ENCODE measurements around the gene DTWD2. TPM values are rescaled to one million over a fixed set of nuclear protein-coding genes. Genes with fewer than 3 reads are reported as not detected.
A peak's percentile ranks its signal among the peaks of the same experiment; 100 is the strongest.

DTWD2 gene
- total RNA-seq, result 10.6 and 10.8 TPM in 2 replicates

DNA sequence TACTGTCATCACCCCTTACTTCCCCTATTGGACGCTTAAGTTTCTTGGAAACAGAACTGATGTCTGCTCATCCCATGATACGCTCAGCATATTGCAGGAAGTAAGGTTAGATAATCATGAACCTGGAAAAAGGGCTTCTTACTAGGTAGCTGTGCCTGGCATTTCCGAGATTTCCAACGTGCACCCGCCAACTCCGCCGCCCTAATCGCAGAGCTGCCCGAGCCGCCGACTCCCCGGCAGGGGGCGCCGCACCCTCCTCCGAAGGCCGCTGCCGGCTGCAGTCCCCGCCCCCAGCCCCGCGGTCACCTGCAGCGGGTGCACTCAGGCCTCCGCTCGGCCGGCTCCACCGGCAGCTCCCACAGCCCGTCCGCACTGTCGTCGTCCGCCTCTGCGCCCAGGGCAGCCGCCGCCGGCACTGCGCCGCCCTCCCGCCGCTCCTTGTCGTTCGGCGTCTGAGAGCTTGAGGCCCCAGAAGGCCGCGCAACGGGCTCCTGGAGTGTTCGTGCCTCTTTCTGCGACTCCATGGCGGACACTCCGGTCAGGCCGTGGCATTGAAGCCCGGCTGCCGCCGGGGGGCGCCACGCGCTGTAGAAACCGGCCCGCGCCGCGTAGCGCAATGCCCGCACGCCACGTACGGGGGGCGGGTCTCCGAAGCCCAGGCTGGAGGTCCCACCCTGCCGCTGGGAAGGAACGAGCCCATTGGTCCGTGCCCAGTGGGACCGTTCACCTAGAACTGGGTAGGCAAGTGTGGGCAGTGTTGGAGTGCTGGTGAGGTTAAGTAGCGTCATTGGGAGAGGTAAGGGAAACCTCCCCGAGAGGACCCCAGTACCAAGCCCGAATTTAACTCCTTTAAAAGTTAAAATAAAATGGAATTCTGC is at the start of gene DTWD2:
TSS of gene DTWD2 (minus strand) at position 560 of the 878 bp plus-strand sequence. CDS start at position 524, 36 bp downstream.
- peak within 1 kb of the TSS; percentile 69 for H3K4me3 ChIP-seq (ENCODE audit: low read depth, low read length)
- TF ChIP-seq CTCF (IDR thresholded peaks at IDR 0.05; ENCODE audit: insufficient read depth, low read depth, low read length), result peak; percentile 72
- DNase-seq (ENCODE audit: low read depth), result peak; percentile 89

DNA sequence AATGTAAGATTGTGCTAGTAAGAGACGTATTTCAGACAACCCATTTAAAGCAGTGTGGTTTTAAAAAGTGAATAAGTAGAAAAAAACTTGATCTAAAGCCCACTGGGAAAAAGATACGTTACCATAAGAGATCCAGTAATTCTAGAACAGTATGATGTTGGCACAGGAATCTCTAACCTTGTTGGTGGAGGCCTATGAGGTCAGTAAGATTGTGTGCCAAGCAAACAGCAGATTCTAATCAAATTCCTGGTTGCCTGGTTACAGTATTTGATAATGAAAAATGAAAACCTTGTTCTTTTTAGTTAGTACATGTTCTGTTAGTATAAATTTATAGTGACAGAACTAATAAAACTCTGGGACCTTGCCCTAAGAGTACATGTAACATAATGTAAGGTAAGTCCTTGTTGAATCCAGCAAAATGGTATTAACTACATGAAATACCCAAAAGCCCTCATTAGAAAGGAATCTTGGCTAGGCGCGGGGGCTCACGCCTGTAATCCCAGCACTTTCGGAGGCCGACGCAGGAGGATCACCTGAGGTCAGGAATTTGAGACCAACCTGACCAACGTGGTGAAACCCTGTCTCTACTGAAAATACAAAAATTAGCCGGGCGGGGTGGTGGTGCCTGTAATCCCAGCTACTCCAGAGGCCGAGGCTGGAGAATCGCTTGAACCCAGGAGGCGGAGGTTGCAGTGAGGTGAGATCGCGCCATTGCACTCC is 49.3 kb upstream of the DTWD2 start:
- TF ChIP-seq CTCF (IDR thresholded peaks at IDR 0.05; ENCODE audit: insufficient read depth, low read depth, low read length), result no peak
- no peak for DNase-seq (ENCODE audit: low read depth)
- no peak overlapping the region for H3K4me3 ChIP-seq (ENCODE audit: low read depth, low read length)

GRCh38 chr5:119036101-119036762 is 47.9 kb upstream of the DTWD2 start:
- TF ChIP-seq CTCF (IDR thresholded peaks at IDR 0.05; ENCODE audit: insufficient read depth, low read depth, low read length), result no peak
- no peak overlapping the region for H3K4me3 ChIP-seq (ENCODE audit: low read depth, low read length)
- DNase-seq (ENCODE audit: low read depth), result peak; percentile 44

DNA sequence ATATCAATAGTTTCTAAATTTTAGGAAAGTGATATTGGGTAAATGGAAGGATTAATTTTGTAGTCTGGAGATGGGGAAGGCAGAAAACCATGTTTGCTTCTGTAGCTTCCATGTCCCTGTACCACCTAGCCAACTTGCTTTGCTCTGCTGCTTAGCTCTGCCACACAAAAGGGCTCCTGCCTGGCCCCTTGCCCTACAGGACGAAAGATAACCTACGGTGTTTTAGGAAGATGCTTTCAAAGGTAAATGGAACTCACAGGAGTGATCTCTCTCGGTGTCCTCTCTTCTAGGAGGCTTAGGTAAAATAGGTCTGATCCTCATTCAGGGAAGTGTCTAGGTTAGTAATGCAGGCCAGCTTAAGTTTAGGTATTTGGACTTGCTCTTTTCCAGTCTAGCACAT is 44.8 kb upstream of the DTWD2 start:
- H3K4me3 ChIP-seq (ENCODE audit: low read depth, low read length), result no peak overlapping the region
- TF ChIP-seq CTCF (IDR thresholded peaks at IDR 0.05; ENCODE audit: insufficient read depth, low read depth, low read length), result no peak

GRCh38 chr5:119032656-119033055 is 44.3 kb upstream of the DTWD2 start:
- no peak for DNase-seq (ENCODE audit: low read depth)
- no peak overlapping the region for H3K4me3 ChIP-seq (ENCODE audit: low read depth, low read length)
- TF ChIP-seq CTCF (IDR thresholded peaks at IDR 0.05; ENCODE audit: insufficient read depth, low read depth, low read length), result no peak

More for the DNA sequence above, 44.8 kb upstream of the DTWD2 start:
- no peak for DNase-seq (ENCODE audit: low read depth)

- no peak for TF ChIP-seq CTCF (IDR thresholded peaks at IDR 0.05; ENCODE audit: insufficient read depth, low read depth, low read length)
- DNase-seq (ENCODE audit: low read depth), result no peak
Measured at GRCh38 chr5:119031905-119032304, 43.6 kb upstream of the DTWD2 start.

More at GRCh38 chr5:119031905-119032304, 43.6 kb upstream of the DTWD2 start:
- H3K4me3 ChIP-seq (ENCODE audit: low read depth, low read length), result no peak overlapping the region

Measured in fibroblast of villous mesenchyme (primary cell).